ENCODE measurements around the gene SHROOM2.
"Not testable (repeated sequence)": the region's sequence is repeated elsewhere in the genome, so short reads cannot be mapped to it uniquely, and the experiment has no call there.

Gene SHROOM2, protein sequence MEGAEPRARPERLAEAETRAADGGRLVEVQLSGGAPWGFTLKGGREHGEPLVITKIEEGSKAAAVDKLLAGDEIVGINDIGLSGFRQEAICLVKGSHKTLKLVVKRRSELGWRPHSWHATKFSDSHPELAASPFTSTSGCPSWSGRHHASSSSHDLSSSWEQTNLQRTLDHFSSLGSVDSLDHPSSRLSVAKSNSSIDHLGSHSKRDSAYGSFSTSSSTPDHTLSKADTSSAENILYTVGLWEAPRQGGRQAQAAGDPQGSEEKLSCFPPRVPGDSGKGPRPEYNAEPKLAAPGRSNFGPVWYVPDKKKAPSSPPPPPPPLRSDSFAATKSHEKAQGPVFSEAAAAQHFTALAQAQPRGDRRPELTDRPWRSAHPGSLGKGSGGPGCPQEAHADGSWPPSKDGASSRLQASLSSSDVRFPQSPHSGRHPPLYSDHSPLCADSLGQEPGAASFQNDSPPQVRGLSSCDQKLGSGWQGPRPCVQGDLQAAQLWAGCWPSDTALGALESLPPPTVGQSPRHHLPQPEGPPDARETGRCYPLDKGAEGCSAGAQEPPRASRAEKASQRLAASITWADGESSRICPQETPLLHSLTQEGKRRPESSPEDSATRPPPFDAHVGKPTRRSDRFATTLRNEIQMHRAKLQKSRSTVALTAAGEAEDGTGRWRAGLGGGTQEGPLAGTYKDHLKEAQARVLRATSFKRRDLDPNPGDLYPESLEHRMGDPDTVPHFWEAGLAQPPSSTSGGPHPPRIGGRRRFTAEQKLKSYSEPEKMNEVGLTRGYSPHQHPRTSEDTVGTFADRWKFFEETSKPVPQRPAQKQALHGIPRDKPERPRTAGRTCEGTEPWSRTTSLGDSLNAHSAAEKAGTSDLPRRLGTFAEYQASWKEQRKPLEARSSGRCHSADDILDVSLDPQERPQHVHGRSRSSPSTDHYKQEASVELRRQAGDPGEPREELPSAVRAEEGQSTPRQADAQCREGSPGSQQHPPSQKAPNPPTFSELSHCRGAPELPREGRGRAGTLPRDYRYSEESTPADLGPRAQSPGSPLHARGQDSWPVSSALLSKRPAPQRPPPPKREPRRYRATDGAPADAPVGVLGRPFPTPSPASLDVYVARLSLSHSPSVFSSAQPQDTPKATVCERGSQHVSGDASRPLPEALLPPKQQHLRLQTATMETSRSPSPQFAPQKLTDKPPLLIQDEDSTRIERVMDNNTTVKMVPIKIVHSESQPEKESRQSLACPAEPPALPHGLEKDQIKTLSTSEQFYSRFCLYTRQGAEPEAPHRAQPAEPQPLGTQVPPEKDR (N-terminal part only)

GRCh38 chrX:9785944-9786797, at the start of gene SHROOM2:
Gene SHROOM2, plus strand, starts transcription at chrX:9786429. Its CDS starts 117 bp downstream, at chrX:9786546.
- in situ Hi-C loops (cut with HindIII; ENCODE audit: low sequenced_read_pairs), result no loop called here

GRCh38 chrX:9737363-9737762, 48.9 kb upstream of the SHROOM2 start:
- in situ Hi-C loops (cut with HindIII; ENCODE audit: low sequenced_read_pairs), result no loop called here

- in situ Hi-C loops (cut with HindIII; ENCODE audit: low sequenced_read_pairs), result no loop called here
Measured at GRCh38 chrX:9738151-9738550, 48.1 kb upstream of the SHROOM2 start.

GRCh38 chrX:9739130-9739529, 47.1 kb upstream of the SHROOM2 start:
- in situ Hi-C loops (cut with HindIII; ENCODE audit: low sequenced_read_pairs), result no loop called here

- in situ Hi-C loops (cut with HindIII; ENCODE audit: low sequenced_read_pairs), result no loop called here
Measured at GRCh38 chrX:9745417-9746115, 40.7 kb upstream of the SHROOM2 start.

GRCh38 chrX:9746148-9746888, 39.9 kb upstream of the SHROOM2 start:
- in situ Hi-C loops (cut with HindIII; ENCODE audit: low sequenced_read_pairs), result no loop called here

GRCh38 chrX:9747644-9748043, 38.6 kb upstream of the SHROOM2 start:
- in situ Hi-C loops (cut with HindIII; ENCODE audit: low sequenced_read_pairs), result no loop called here

GRCh38 chrX:9749146-9749692, 37.0 kb upstream of the SHROOM2 start:
- in situ Hi-C loops (cut with HindIII; ENCODE audit: low sequenced_read_pairs), result no loop called here

DNA sequence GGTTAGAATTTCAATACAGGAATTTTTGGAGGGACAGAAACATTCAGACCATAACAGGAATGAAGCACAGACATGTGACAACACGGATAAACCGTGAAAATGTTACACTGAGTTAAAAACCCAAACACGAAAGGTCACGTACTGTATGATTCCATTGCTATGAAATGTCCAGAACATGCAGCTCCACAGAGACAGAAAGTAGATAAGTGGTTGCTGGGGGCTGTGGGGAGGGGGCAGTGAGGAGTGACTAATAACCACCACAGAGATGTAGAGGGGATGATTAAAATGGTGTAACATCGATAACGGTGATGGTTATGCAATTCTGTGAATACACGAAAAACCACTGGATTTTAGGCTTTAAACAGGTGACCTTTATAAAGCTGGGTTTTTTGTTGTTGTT, 28.9 kb upstream of the SHROOM2 start:
- in situ Hi-C loops (cut with HindIII; ENCODE audit: low sequenced_read_pairs), result no loop called here

DNA sequence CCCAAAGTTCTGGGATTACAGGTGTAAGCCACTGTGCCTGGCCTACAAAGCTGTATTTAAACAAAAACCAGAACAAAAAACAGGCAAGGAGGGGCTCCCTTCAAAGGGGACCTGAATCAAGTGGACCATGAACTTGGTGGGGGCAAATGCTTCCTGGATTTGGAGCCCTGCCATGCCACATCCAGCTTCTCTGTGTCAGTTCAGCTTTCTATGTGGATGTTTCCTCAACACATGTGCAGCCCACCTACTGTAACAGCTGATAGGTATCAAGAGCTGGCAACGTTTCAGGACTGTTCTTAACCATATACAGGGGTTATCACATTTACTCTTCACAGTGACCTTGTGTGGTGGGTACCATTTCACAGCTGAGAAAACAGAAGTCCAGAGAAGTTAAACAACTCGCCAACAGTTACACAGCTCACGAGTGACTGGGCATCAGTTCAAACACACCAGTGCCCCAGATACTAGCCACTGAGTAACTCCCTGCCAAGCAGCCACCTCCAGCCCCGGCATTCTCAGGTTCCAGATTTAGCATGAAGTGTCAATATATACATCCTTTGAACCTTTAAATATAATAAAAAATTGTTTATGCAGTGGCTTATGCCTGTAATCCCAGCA, 28.1 kb upstream of the SHROOM2 start:
- in situ Hi-C loops (cut with HindIII; ENCODE audit: low sequenced_read_pairs), result no loop called here

- in situ Hi-C loops (cut with HindIII; ENCODE audit: low sequenced_read_pairs), result no loop called here
Measured at GRCh38 chrX:9759337-9759736, 26.9 kb upstream of the SHROOM2 start.

DNA sequence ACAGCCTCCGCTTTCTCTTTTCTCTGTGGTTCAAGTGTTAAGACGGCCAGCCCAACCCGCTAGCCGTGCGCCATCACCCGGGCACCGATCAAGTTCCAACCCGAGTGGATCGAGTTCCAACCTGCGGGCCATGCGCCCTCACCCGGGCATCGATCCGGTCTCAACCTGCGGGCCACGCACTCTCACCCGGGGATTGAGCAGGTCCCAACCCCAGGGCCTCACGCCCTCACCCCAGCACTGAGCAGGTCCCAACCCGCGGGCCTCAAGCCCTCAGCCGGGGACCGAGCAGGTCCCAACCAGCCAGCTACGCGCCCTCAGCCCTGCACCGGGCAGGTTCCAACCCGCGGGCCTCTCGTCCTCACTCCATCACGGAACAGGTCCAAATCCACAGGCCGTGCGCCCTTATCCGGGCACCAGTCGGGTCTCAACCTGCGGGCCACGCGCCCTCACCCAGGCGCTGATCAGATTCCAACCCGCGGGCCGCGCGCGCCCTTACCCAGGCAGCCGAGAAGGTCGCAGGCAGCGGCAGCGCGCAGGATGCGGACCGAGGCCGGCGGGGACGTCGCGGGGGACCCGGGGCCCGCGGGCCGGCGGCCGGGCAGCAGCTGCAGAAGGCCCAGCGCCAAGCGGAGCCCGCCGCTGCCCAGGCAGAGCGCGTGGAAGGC, 21.0 kb upstream of the SHROOM2 start:
- in situ Hi-C loops (cut with HindIII; ENCODE audit: low sequenced_read_pairs), result no loop called here

DNA sequence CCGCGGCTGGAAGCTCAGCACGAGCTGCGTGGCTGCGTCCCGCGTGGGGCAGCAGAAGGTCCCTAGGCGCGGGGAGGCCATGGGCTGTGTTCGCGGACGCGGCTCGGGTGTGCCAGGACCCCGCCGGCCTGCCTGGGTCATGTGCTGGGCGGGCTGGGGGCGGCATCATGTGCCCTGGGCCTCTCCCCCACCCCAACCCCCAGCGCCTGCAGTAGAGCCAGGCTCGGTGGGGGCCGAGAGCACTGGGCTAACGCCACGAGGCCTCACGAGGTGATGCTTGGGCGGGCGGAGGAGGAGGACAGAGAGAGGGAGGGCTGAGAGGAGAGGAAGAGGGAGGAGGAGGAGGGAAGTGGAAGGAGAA, 20.5 kb upstream of the SHROOM2 start, which contains the start of gene GPR143:
GPR143 (minus strand) TSS at position 111 of the 361 bp plus-strand sequence; CDS start at position 81, 30 bp downstream.
- in situ Hi-C loops (cut with HindIII; ENCODE audit: low sequenced_read_pairs), result no loop called here

- in situ Hi-C loops (cut with HindIII; ENCODE audit: low sequenced_read_pairs), result no loop called here
Measured at GRCh38 chrX:9767375-9767774, 18.9 kb upstream of the SHROOM2 start.

- in situ Hi-C loops (cut with HindIII; ENCODE audit: low sequenced_read_pairs), result not testable (repeated sequence)
Measured at GRCh38 chrX:9768321-9768839, 17.8 kb upstream of the SHROOM2 start.

DNA sequence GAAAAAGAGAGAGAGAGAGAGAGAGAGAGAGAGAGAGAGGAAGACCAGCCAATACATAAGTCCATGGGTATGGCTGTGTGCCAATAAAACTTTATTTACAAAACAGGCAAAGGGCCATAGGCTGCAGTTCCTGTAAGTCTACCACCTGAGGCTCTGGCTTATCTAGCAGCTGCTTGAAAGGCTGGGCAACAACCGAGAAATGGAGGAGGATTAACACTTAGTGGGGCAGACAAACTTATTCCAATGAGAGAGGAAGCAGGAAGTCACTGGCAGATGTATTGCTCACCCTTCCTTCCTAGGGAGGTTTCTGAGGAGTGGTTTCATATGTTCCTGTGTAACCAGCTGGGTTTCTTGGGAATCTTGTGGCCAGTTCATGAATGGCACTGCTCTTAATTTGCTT, 15.9 kb upstream of the SHROOM2 start:
- in situ Hi-C loops (cut with HindIII; ENCODE audit: low sequenced_read_pairs), result no loop called here

DNA sequence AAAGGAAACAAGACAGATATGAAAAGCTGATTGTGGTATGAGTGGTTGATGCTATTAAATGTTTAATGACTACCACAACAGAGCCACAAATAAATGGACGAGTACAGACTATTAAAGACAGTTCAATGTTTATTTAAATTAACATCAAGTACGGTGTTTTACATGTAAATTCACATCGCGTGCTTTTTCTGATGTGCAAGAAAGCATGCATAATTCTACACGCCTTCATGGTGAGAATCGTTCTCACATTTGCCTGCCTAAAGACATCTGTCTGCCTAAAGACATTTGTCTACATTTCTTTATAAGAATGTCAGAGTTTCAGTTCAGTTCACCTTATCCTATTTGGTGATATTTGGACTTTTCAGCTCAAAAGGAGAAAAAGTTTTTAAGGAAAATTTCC, 13.3 kb upstream of the SHROOM2 start:
- in situ Hi-C loops (cut with HindIII; ENCODE audit: low sequenced_read_pairs), result no loop called here

Data from DLD1 (cell line).